Keratinocyte (primary cell): ENCODE measurements around the gene AKR1B1.

ENCODE experiments used
- CTCF ChIP-seq, 3 experiments: IDR thresholded peaks in 1 of 3; conservative IDR thresholded peaks in 1 of 3; optimal IDR thresholded peaks in 1 of 3; 2 replicates in 2 of 3; 3 replicates in 1 of 3; pipeline versions ENCODE3 to v1.5.1; 2011; ENCODE audit warnings: low read length in 3 of 3, mild to moderate bottlenecking in 3 of 3, moderate library complexity in 2 of 3, control low read depth in 1 of 3, inconsistent platforms in 1 of 3; ENCODE audit not compliant: insufficient read depth in 2 of 3; ENCODE audit errors: extremely low read depth in 1 of 3
- EZH2 ChIP-seq: IDR thresholded peaks from one replicate; pipeline ENCODE4 v1.6.1; 2012; ENCODE audit warnings: inconsistent platforms, mild to moderate bottlenecking, low read length, moderate library complexity

GRCh38 chr7:134428942-134429341 lies 30.0 kb downstream of the AKR1B1 start:
- TF ChIP-seq CTCF (optimal IDR thresholded peaks at IDR 0.05 in 1 of 3, IDR thresholded peaks at IDR 0.05 in 1 of 3, conservative IDR thresholded peaks at IDR 0.05 in 1 of 3; ENCODE audit: extremely low read depth in 1 of 3, insufficient read depth in 2 of 3, low read length in 3 of 3) (no peak), EZH2 (no peak)
